GM06990 (cell line): ENCODE data around the gene SPINT2.

ENCODE experiments used
- DNase-seq: peaks from one replicate; pipeline ENCODE4 v3.0.0-alpha.2; 2011; ENCODE audit not compliant: insufficient read length; ENCODE audit errors: extremely low read depth
- H3K27me3 ChIP-seq: replicated peaks from 2 replicates; pipeline ENCODE4 v1.6.0; 2011; ENCODE audit warnings: low read length; ENCODE audit not compliant: control insufficient read depth, insufficient read depth
- H3K36me3 ChIP-seq: 2 replicates; pipeline ENCODE4 v1.5.1; 2011; ENCODE audit warnings: low read length; ENCODE audit not compliant: control insufficient read depth, insufficient read depth
- H3K4me3 ChIP-seq: replicated peaks from 2 replicates; pipeline ENCODE4 v1.5.1; 2011; ENCODE audit warnings: low read depth, mild to moderate bottlenecking, control low read depth, low read length
- CTCF ChIP-seq: IDR thresholded peaks from 2 replicates; pipeline ENCODE4 v1.5.1; 2011; ENCODE audit warnings: low read length, control low read depth, mild to moderate bottlenecking, inconsistent platforms; ENCODE audit not compliant: insufficient read depth, poor library complexity, severe bottlenecking

Gene SPINT2

GRCh38 chr19:38264486-38265212 lies at the start of gene SPINT2:
Gene SPINT2, plus strand, starts transcription at chr19:38264573. Its CDS starts 320 bp downstream, at chr19:38264893.
- H3K4me3 ChIP-seq, result peak within 1 kb of the TSS; percentile 50
- no peak for TF ChIP-seq CTCF
- peak; percentile 65 for DNase-seq
- H3K36me3 ChIP-seq, result no peaks in the 10 kb centered on the region
- H3K27me3 ChIP-seq, result no peaks in the 10 kb centered on the region; the same call in 1 of the 2 replicates

GRCh38 chr19:38216785-38217641 lies 47.4 kb upstream of the SPINT2 start:
- H3K4me3 ChIP-seq, result no peak overlapping the region
- H3K36me3 ChIP-seq, result no peaks in the 10 kb centered on the region
- H3K27me3 ChIP-seq, result no peaks in the 10 kb centered on the region
- no peak for DNase-seq
- no peak for TF ChIP-seq CTCF

- H3K27me3 ChIP-seq, result no peaks in the 10 kb centered on the region
- no peak for TF ChIP-seq CTCF
- H3K36me3 ChIP-seq, result no peaks in the 10 kb centered on the region
- DNase-seq, result no peak
- H3K4me3 ChIP-seq, result no peak overlapping the region
Observed at GRCh38 chr19:38218204-38218603, 46.2 kb upstream of the SPINT2 start.

GRCh38 chr19:38219221-38219620 lies 45.2 kb upstream of the SPINT2 start:
- DNase-seq, result no peak
- TF ChIP-seq CTCF, result no peak
- Histone ChIP-seq H3K4me3 (no peak overlapping the region), H3K27me3 (no peaks in the 10 kb centered on the region), H3K36me3 (no peaks in the 10 kb centered on the region)

- Histone ChIP-seq H3K4me3 (no peak overlapping the region), H3K36me3 (no peaks in the 10 kb centered on the region), H3K27me3 (no peaks in the 10 kb centered on the region)
- no peak for TF ChIP-seq CTCF
- DNase-seq, result no peak
Observed at GRCh38 chr19:38221421-38221820, 43.0 kb upstream of the SPINT2 start.
